ENCODE measurements around the gene HRAS.
A peak's percentile ranks its signal among the peaks of the same experiment; 100 is the strongest.

- TF ChIP-seq POLR2A (IDR thresholded peaks at IDR 0.05; ENCODE audit: borderline replicate concordance, extremely low read depth, insufficient read depth, insufficient read length) = peak; percentile 64
- TF ChIP-seq CTCF (IDR thresholded peaks at IDR 0.05 in 2 of 3, conservative IDR thresholded peaks at IDR 0.05 in 1 of 3; ENCODE audit: borderline replicate concordance in 1 of 3, insufficient read depth in 1 of 3, low read depth in 2 of 3, low read length in 2 of 3) = no peak
- TF ChIP-seq POLR2AphosphoS5 (IDR thresholded peaks at IDR 0.05; ENCODE audit: low read depth, low read length) = no peak; the same call in none of the 2 replicates
- no peak; the same call in 1 of the 2 replicates for TF ChIP-seq SP1 (IDR thresholded peaks at IDR 0.05; ENCODE audit: low read depth)
- TF ChIP-seq ZNF274 (IDR thresholded peaks at IDR 0.05; ENCODE audit: low read depth, low read length) = no peak
- no peak for TF ChIP-seq CEBPB (IDR thresholded peaks at IDR 0.05; ENCODE audit: low read depth)
- TF ChIP-seq SRF (IDR thresholded peaks at IDR 0.05; ENCODE audit: low read depth) = peak; percentile 97
- TF ChIP-seq EGR1 (IDR thresholded peaks at IDR 0.05; ENCODE audit: low read depth) = peak; percentile 71
- no peak for TF ChIP-seq EZH2 (IDR thresholded peaks at IDR 0.05)
Measured at GRCh38 chr11:506238-506994, 29.0 kb downstream of the HRAS start.

Data from HCT116 (cell line).